SK-N-MC (cell line): ENCODE measurements around the gene MMEL1.

ENCODE experiments used
- EZH2 ChIP-seq: fragments of 200-600 bp; sonication (generic); IDR thresholded peaks from one replicate; pipeline ENCODE4 v1.6.1; 2017; ENCODE audit warnings: antibody characterized with exemption
- FOXP2 ChIP-seq: optimal IDR thresholded peaks from 2 replicates; pipeline ENCODE3; 2011; ENCODE audit warnings: mild to moderate bottlenecking, moderate library complexity; ENCODE audit not compliant: insufficient read depth; ENCODE audit errors: extremely low read length, control extremely low read depth
- POLR2AphosphoS5 ChIP-seq: IDR thresholded peaks from 2 replicates; pipeline ENCODE4 v1.6.1; 2012; ENCODE audit warnings: mild to moderate bottlenecking, low read depth, low read length, borderline replicate concordance

- TF ChIP-seq POLR2AphosphoS5 (no peak), EZH2 (no peak), FOXP2 (no peak)
Observed at GRCh38 chr1:2541619-2542245, 91.1 kb downstream of the MMEL1 start.
